ENCODE data around the gene ASB7.

GRCh38 chr15:100602823-100603393 is 519 bp downstream of the ASB7 start:
- TF ChIP-seq CTCF (conservative IDR thresholded peaks at IDR 0.05 in 1 of 2, IDR thresholded peaks at IDR 0.05 in 1 of 2; ENCODE audit: extremely low read depth in 1 of 2, insufficient read depth in 1 of 2, low read depth in 1 of 2, low read length in 2 of 2) (no peak), EZH2 (IDR thresholded peaks at IDR 0.05; ENCODE audit: borderline replicate concordance, low read length) (no peak)
